HEK293 (cell line): ENCODE data around the gene SOX12.

Source experiments
- CTCF ChIP-seq: fragments of 450-650 bp; formaldehyde crosslinking; IDR thresholded peaks from 2 replicates; pipeline ENCODE4 v1.5.1; 2016; ENCODE audit warnings: missing biosample characterization, missing genetic modification characterization
- MEIS1 ChIP-seq: sonication (generic); formaldehyde crosslinking; IDR thresholded peaks from 2 replicates; pipeline ENCODE4 v1.8.1; 2022; ENCODE audit warnings: missing genetic modification reagents, mild to moderate bottlenecking, borderline replicate concordance
- MYNN ChIP-seq: fragments of 450-650 bp; formaldehyde crosslinking; IDR thresholded peaks from 2 replicates; pipeline ENCODE4 v1.5.1; 2016; ENCODE audit warnings: missing biosample characterization, missing genetic modification characterization, borderline replicate concordance
- PRDM10 ChIP-seq: fragments of 450-650 bp; formaldehyde crosslinking; IDR thresholded peaks from 2 replicates; pipeline ENCODE4 v1.5.1; 2016; ENCODE audit warnings: missing biosample characterization, missing genetic modification characterization
- REST ChIP-seq: fragments of 450-650 bp; formaldehyde crosslinking; IDR thresholded peaks from 2 replicates; pipeline ENCODE4 v1.5.1; 2016; ENCODE audit warnings: missing biosample characterization, missing genetic modification characterization
- YY1 ChIP-seq: fragments of 450-650 bp; formaldehyde crosslinking; IDR thresholded peaks from 2 replicates; pipeline ENCODE4 v1.5.1; 2018; ENCODE audit warnings: missing biosample characterization, missing genetic modification characterization
- ZNF133 ChIP-seq: fragments of 450-650 bp; formaldehyde crosslinking; IDR thresholded peaks from 2 replicates; pipeline ENCODE4 v1.5.1; 2016; ENCODE audit warnings: missing biosample characterization, missing genetic modification characterization
- ZNF174 ChIP-seq: fragments of 450-650 bp; formaldehyde crosslinking; IDR thresholded peaks from 2 replicates; pipeline ENCODE4 v1.5.0; 2017; ENCODE audit warnings: missing biosample characterization, mild to moderate bottlenecking, missing genetic modification characterization
- ZNF274 ChIP-seq, 2 experiments: fragments of 200-500 bp in 1 of 2; fragments of 450-650 bp in 1 of 2; sonication (Bioruptor generic) in 1 of 2; formaldehyde crosslinking in 1 of 2; IDR thresholded peaks; 2 replicates each; pipeline versions ENCODE4 v1.5.1 to v1.6.1; 2014 to 2016; ENCODE audit warnings: borderline replicate concordance in 1 of 2, inconsistent platforms in 1 of 2, low read length in 1 of 2, missing biosample characterization in 1 of 2, missing genetic modification characterization in 1 of 2

GRCh38 chr20:376750-377149 lies 51.4 kb downstream of the SOX12 start:
- TF ChIP-seq CTCF (tag by site-specific recombination) (no peak), ZNF274 (IDR thresholded peaks at IDR 0.05; ENCODE audit: low read length) (no peak), ZNF274 (tag by site-specific recombination; IDR thresholded peaks at IDR 0.05; ENCODE audit: borderline replicate concordance) (no peak), ZNF174 (tag by site-specific recombination) (no peak), ZNF133 (tag by site-specific recombination) (no peak), MYNN (no peak), PRDM10 (peak; percentile 75), REST (tag by site-specific recombination) (no peak), YY1 (tag by site-specific recombination) (no peak), MEIS1 (CRISPR knock-in tag) (no peak)
